A549 (cell line): ENCODE results near the gene TNF. TPM values are rescaled to one million over a fixed set of nuclear protein-coding genes. Genes with fewer than 3 reads are reported as not detected.

ENCODE experiments used
- ATAC-seq, 2 experiments: fragments of 200-7000 bp in 1 of 2; fragments of >200 bp in 1 of 2; cut with Nextera tagmentation in 1 of 2; cut with Tn5 transposase in 1 of 2; 3 replicates each; pipeline versions ENCODE4 v1.8.0 to v1.9.1; 2018 to 2020; ENCODE audit warnings: mild to moderate bottlenecking in 1 of 2, moderate library complexity in 1 of 2
- CTCF ChIA-PET: fragments of 300-600 bp; sonication (Branson Sonifier 250); formaldehyde crosslinking; extraction: SDS; loops from one replicate; lab custom pipeline; 2021; ENCODE audit warnings: antibody characterized with exemption, inconsistent platforms; lab: Yijun Ruan, JAX
- POLR2A ChIA-PET: fragments of 350-600 bp; formaldehyde crosslinking; extraction: SDS; loops from one replicate; lab custom pipeline; 2021; ENCODE audit warnings: antibody characterized with exemption, inconsistent platforms; lab: Yijun Ruan, JAX
- DNase-seq, 2 experiments: peaks; one replicate each; pipeline versions ENCODE4 v3.0.0 to v3.0.0-alpha.2; 2011 to 2016; ENCODE audit warnings: low read depth in 1 of 2, low spot score in 1 of 2
- FAIRE-seq: peaks from 2 replicates; lab custom pipeline; 2011; peaks lifted over from hg19 to GRCh38; lab: Jason Lieb, UNC
- H3K27ac ChIP-seq, 2 experiments: fragments of >200 bp; sonication (Bioruptor Twin); formaldehyde crosslinking; 3 replicates each; pipeline ENCODE4 v1.5.1; 2016 to 2017
- H3K4me1 ChIP-seq: fragments of >200 bp; sonication (Bioruptor Twin); formaldehyde crosslinking; 3 replicates; pipeline ENCODE4 v1.6.1; 2016
- H3K4me2 ChIP-seq: fragments of >200 bp; sonication (Bioruptor Twin); formaldehyde crosslinking; 3 replicates; pipeline ENCODE4 v1.6.1; 2016
- H3K4me3 ChIP-seq: fragments of >200 bp; sonication (Bioruptor Twin); formaldehyde crosslinking; 3 replicates; pipeline ENCODE4 v1.5.1; 2016
- H3K9me3 ChIP-seq: fragments of >200 bp; sonication (Bioruptor Twin); formaldehyde crosslinking; 3 replicates; pipeline ENCODE4 v1.6.1; 2016
- CEBPB ChIP-seq, 2 experiments: fragments of >200 bp in 1 of 2; sonication (Bioruptor Twin) in 1 of 2; formaldehyde crosslinking in 1 of 2; IDR thresholded peaks; 2 replicates each; pipeline ENCODE4 v1.6.1; 2012 to 2016
- EP300 ChIP-seq, 2 experiments: fragments of >200 bp; sonication (Bioruptor Twin); formaldehyde crosslinking; IDR thresholded peaks; 2 replicates in 1 of 2; 3 replicates in 1 of 2; pipeline ENCODE4 v1.6.1; 2016 to 2017
- FOSB ChIP-seq: fragments of 250-450 bp; sonication (Bioruptor Pico); IDR thresholded peaks from 2 replicates; pipeline ENCODE4 v1.5.0; 2020; ENCODE audit warnings: mild to moderate bottlenecking, moderate library complexity
- FOSL2 ChIP-seq, 2 experiments: fragments of 450-650 bp in 1 of 2; fragments of >200 bp in 1 of 2; sonication (Bioruptor Twin) in 1 of 2; formaldehyde crosslinking; IDR thresholded peaks; 2 replicates each; pipeline versions ENCODE4 v1.5.0 to v1.6.1; 2016 to 2020; ENCODE audit warnings: mild to moderate bottlenecking in 1 of 2, moderate library complexity in 1 of 2
- GATA3 ChIP-seq: IDR thresholded peaks from 2 replicates; pipeline ENCODE4 v1.6.1; 2012; ENCODE audit warnings: borderline replicate concordance
- HDAC2 ChIP-seq: fragments of 200-600 bp; sonication (generic); IDR thresholded peaks from 2 replicates; pipeline ENCODE4 v1.6.1; 2016
- JUN ChIP-seq, 2 experiments: fragments of >200 bp; sonication (Bioruptor Twin); formaldehyde crosslinking; IDR thresholded peaks; 2 replicates in 1 of 2; 3 replicates in 1 of 2; pipeline ENCODE4 v1.6.1; 2016 to 2017
- JUNB ChIP-seq: fragments of >200 bp; sonication (Bioruptor Twin); formaldehyde crosslinking; IDR thresholded peaks from 2 replicates; pipeline ENCODE4 v1.6.1; 2016
- MAFK ChIP-seq: fragments of 450-650 bp; IDR thresholded peaks from 2 replicates; pipeline ENCODE4 v1.6.1; 2014; ENCODE audit not compliant: partially characterized antibody
- PHF8 ChIP-seq: fragments of 200-600 bp; sonication (generic); IDR thresholded peaks from 2 replicates; pipeline ENCODE4 v1.6.1; 2016; ENCODE audit warnings: low read depth, mild to moderate bottlenecking, antibody characterized with exemption, moderate library complexity, borderline replicate concordance
- POLR2AphosphoS2 ChIP-seq: conservative IDR thresholded peaks from 2 replicates; pipeline ENCODE4 v1.6.1; 2012; ENCODE audit warnings: low read length, improper control_type of control experiment, inconsistent platforms
- RCOR1 ChIP-seq: fragments of 150-350 bp; IDR thresholded peaks from 2 replicates; pipeline ENCODE4 v1.6.1; 2014; ENCODE audit warnings: antibody characterized with exemption, low read length, low read depth
- REST ChIP-seq: fragments of 200-600 bp; sonication (generic); IDR thresholded peaks from 2 replicates; pipeline ENCODE4 v1.6.1; 2016; ENCODE audit warnings: antibody characterized with exemption, mild to moderate bottlenecking, moderate library complexity
- RNF2 ChIP-seq: fragments of 200-600 bp; sonication (generic); IDR thresholded peaks from 2 replicates; pipeline ENCODE4 v1.6.1; 2016; ENCODE audit warnings: low read depth, mild to moderate bottlenecking, antibody characterized with exemption, moderate library complexity, borderline replicate concordance
- ZC3H11A ChIP-seq: fragments of 450-650 bp; IDR thresholded peaks from 2 replicates; pipeline ENCODE4 v1.6.1; 2014; ENCODE audit warnings: antibody characterized with exemption, mild to moderate bottlenecking
- ZNF302 ChIP-seq: fragments of 250-450 bp; sonication (Bioruptor Pico); IDR thresholded peaks from 2 replicates; pipeline ENCODE4 v1.9.0; 2021; ENCODE audit warnings: inconsistent platforms, mild to moderate bottlenecking, moderate library complexity
- WGBS: methylation state at CpG from one replicate; pipeline ENCODE4 v1.1.6; 2017; ENCODE audit errors: missing lambda C conversion rate; 5-methylcytosine and 5-hydroxymethylcytosine counted together
- polyA plus RNA-seq, 4 experiments: library from polyadenylated mRNA; depleted of rRNA in 3 of 4; stranded (reverse); fragments of >200 nt; fragmentation: RNase III in 1 of 4; extraction: RNeasy Plus Mini Kit Qiagen cat#74134 plus additional on column Dnase treatment in 1 of 4; gene quantifications; 2 replicates in 3 of 4; 3 replicates in 1 of 4; pipeline ENCODE4 v1.2.3, GENCODE V29; 2011 to 2017
- TF ChIP-seq, protein P1 (sequence below): fragments of >200 bp; sonication (Bioruptor Twin); formaldehyde crosslinking; IDR thresholded peaks from 3 replicates; pipeline ENCODE4 v1.6.1; 2016
- TF ChIP-seq, protein P2 (sequence below): IDR thresholded peaks from 2 replicates; pipeline ENCODE4 v1.6.1; 2012

Gene TNF
- polyA plus RNA-seq, 2 of the 4 experiments (the other 2 are of a cell fraction), result not detected

DNA sequence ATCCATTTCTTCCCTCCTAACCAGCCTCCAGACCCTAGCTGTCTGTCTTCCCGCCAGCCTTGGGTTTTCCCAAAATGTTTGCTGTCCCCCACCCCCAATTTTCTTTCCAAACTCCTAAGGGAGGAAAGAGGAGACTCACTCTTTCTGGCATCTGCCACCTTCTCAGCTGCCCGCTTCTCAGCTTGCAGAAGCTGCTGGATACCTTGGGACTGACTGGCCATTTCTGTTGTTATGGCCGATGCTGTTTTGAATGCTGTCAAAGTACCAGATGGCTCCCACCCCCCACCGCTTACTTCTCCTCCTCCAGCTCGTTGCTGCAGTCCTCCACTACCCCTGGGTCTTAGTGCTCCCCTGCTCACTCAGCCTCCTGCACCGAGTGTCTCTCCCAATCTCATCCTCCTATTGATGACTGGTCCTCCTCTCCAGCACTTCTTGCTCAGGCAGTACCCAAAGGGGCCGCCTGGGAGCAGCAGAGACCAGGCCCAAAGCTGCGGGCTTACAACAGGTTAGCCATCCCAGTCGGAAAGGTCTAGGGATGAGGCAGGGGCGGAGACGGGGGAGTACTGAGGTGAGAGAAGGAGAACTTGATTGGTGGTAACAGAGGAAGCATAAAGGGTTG is 28.9 kb upstream of the TNF start, which contains the start of gene ATP6V1G2 (continued):
- TF ChIP-seq, protein P1, sequence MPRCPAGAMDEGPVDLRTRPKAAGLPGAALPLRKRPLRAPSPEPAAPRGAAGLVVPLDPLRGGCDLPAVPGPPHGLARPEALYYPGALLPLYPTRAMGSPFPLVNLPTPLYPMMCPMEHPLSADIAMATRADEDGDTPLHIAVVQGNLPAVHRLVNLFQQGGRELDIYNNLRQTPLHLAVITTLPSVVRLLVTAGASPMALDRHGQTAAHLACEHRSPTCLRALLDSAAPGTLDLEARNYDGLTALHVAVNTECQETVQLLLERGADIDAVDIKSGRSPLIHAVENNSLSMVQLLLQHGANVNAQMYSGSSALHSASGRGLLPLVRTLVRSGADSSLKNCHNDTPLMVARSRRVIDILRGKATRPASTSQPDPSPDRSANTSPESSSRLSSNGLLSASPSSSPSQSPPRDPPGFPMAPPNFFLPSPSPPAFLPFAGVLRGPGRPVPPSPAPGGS, result no peak
- TF ChIP-seq ZNF302 (CRISPR knock-in tag) (no peak), GATA3 (no peak), POLR2AphosphoS2 (no peak), FOSL2 (IDR thresholded peaks at IDR 0.05) (no peak), FOSL2 (CRISPR knock-in tag; IDR thresholded peaks at IDR 0.05) (no peak), HDAC2 (no peak), REST (no peak), ZC3H11A (no peak), EP300 (IDR thresholded peaks at IDR 0.05) (no peak)

GRCh38 chr6:31546958-31547726 is 28.2 kb upstream of the TNF start, which contains the start of gene NFKBIL1:
NFKBIL1 (plus strand) TSS chr6:31547608; CDS start chr6:31547695, 87 bp downstream.
- Histone ChIP-seq H3K9me3 (no peaks in the 10 kb centered on the region), H3K4me2 (peak within 1 kb of the TSS; percentile 67), H3K27ac (peak within 1 kb of the TSS; percentile 87 to 90), H3K4me3 (peak within 1 kb of the TSS; percentile 57), H3K4me1 (peaks cover 14% of the 10 kb centered on the region)
- CTCF ChIA-PET, result interaction anchor here (0.6 to 15.7 kb wide), 21 partner anchors 10 to 777 kb away, joined by 3 to 331 read pairs (median 4); partner anchors contain the start of genes AIF1, LST1, LTB and NCR3
- under 1% methylated on average over 25 of the region's 25 CpGs for WGBS
- POLR2A ChIA-PET, result interaction anchor here (0.6 to 1.4 kb wide), 8 partner anchors 18 to 1465 kb away, joined by 3 to 6 read pairs (median 4); partner anchors contain the start of gene HSPA1B
- peak; percentile 93 to 95 for ATAC-seq
- DNase-seq, result peak; percentile 85 to 97
- peak in 1 of 2 experiments; percentile 31; a peak in 1 of 4 replicates for TF ChIP-seq CEBPB (IDR thresholded peaks at IDR 0.05)
- TF ChIP-seq JUN (IDR thresholded peaks at IDR 0.05), result peak; percentile 39 to 50; a peak in 1 of 5 replicates
- no peak for TF ChIP-seq JUNB
- TF ChIP-seq, protein P2, sequence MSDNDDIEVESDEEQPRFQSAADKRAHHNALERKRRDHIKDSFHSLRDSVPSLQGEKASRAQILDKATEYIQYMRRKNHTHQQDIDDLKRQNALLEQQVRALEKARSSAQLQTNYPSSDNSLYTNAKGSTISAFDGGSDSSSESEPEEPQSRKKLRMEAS, result peak; percentile 66; the same call in 1 of the 2 replicates
- no peak for TF ChIP-seq ZNF302 (CRISPR knock-in tag)
- no peak; the same call in 1 of the 2 replicates for TF ChIP-seq PHF8
- no peak for FAIRE-seq

- FAIRE-seq, result no peak
- CTCF ChIA-PET, result interaction anchor here (0.8 to 15.7 kb wide), 9 partner anchors 9 to 248 kb away, joined by 3 to 331 read pairs (median 6); partner anchors contain the start of genes LST1, LTB, NCR3 and TNF
- no peak for DNase-seq
- Histone ChIP-seq H3K4me2 (peak overlapping the region; percentile 67), H3K4me3 (peak overlapping the region; percentile 57), H3K27ac (peak overlapping the region; percentile 87 to 90), H3K4me1 (peaks cover 13% of the 10 kb centered on the region), H3K9me3 (no peaks in the 10 kb centered on the region)
- POLR2A ChIA-PET, result interaction anchor here (0.6 to 1.4 kb wide), 5 partner anchors 17 to 1464 kb away, joined by 3 to 6 read pairs (median 4); partner anchors contain the start of gene HSPA1B
- 77% methylated on average over 22 of the region's 24 CpGs for WGBS
- ATAC-seq, result no peak
- no peak for TF ChIP-seq MAFK
- TF ChIP-seq RCOR1, result no peak
- TF ChIP-seq FOSB (CRISPR knock-in tag), result no peak
- TF ChIP-seq PHF8, result 0 out of 2 replicates have a peak, but pooled peaks have one; percentile 58
- no peak for TF ChIP-seq REST
- TF ChIP-seq JUN (IDR thresholded peaks at IDR 0.05), result 0 out of 5 replicates have a peak, but pooled peaks of 1 of the 2 experiments have one; percentile 11
- no peak for TF ChIP-seq EP300 (IDR thresholded peaks at IDR 0.05)
- no peak for TF ChIP-seq RNF2
Measured at GRCh38 chr6:31547727-31548543, 27.4 kb upstream of the TNF start.
